GM18870 (cell line): ENCODE data around the gene CDH18.

Source experiments
- ATAC-seq: cut with Tn5 transposase; IDR thresholded peaks from one replicate; pipeline ENCODE4 v1.9.1; 2021; ENCODE audit warnings: moderate library complexity; ENCODE audit not compliant: unreplicated experiment

Gene CDH18

DNA sequence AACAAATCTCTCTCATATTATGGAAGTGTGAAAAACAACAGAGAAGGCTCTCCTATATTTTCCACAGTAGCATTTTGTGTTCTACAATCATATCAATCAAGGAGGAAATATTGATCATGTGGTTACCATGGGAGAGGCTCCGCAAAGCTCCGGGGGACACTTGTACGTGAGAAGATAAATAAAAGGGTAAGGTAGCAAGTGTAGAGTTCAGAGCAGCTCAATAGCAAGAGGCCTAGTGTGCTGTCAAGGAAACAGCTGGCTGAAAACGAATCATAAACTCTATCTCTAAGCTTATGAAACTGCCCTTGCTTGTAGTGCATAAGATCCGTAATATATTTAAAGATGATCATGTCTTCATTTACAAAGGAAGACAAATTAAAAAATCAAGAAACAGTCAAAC is 57.5 kb downstream of the CDH18 start:
- ATAC-seq, result no peak

DNA sequence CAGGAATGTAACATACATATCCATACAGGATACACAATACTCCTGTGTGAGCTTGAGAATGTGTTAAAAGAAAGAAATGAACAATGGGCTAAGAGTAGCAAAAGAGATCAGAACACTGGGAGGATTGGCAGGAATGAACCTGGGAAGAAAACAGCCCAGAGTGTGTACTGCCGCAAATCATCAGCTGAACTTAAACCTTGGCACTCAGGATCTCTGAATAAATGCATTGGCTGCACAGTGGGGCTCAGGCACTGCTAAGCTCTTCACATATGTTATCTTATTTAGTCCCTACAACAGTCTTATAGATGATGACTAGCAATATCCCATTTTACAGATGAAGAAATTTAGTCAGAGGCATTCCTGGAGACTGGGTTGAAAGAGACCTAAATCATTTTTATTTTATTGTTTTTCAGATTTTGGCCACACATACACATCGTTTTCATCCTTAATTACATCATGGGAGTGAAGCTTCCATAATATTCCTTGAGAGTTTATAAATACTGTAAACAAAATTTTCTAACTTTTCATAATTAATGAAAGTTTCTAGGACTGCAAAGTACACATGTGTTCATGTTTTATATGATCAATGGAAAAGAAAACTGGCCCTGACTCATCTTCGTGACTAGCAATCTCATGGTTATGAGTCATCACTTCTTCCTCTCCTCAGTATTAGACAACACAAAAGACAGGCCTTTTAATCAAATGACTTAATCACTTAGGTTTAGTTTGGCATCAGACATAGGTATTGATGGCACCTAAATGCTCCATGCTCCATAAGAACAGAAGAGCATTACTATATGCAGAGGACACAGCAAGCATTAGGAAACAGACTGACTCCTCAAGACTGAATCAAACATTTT is 59.2 kb downstream of the CDH18 start:
- ATAC-seq, result peak; percentile 69

GRCh38 chr5:19927919-19928318 is 60.1 kb downstream of the CDH18 start:
- ATAC-seq, result no peak

DNA sequence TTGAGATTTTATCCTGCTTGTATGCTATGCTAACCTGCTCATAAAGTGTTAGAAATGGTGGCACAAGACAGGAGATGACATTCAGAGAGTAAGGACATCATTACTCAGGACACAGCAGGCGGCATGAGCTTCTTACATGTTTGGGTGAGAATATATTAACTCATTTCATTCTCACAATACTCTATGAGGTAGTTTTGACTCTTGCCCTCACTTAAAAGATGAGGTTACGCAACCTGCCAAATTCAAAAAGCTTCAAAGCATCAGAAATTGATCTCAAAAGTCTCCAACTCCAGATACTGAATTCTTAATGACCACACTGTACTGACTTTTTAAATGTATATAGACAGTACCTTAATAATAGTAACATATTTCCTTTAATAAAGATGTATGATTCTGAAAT is 60.8 kb downstream of the CDH18 start:
- ATAC-seq, result no peak

- ATAC-seq, result no peak
Observed at GRCh38 chr5:19923742-19924141, 64.3 kb downstream of the CDH18 start.

DNA sequence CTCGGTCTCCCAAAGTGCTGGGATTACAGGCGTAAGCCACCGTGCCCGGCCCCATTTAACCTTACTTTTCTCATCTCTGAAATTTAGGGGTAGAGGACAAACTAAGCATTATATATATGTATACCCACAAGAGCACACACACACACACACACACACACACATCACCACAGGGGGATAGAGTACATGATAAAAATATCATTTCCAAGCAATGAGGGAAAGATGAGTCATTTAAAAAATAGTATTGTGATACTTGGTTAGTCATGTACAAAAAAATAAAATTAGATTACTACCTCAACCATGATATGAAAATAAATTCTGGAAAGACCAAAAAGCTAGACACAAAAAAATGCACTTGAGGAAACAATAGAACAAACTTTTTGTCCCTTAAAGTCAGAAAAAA is 67.2 kb downstream of the CDH18 start:
- no peak for ATAC-seq

- ATAC-seq, result no peak
Observed at GRCh38 chr5:19918780-19919179, 69.2 kb downstream of the CDH18 start.

DNA sequence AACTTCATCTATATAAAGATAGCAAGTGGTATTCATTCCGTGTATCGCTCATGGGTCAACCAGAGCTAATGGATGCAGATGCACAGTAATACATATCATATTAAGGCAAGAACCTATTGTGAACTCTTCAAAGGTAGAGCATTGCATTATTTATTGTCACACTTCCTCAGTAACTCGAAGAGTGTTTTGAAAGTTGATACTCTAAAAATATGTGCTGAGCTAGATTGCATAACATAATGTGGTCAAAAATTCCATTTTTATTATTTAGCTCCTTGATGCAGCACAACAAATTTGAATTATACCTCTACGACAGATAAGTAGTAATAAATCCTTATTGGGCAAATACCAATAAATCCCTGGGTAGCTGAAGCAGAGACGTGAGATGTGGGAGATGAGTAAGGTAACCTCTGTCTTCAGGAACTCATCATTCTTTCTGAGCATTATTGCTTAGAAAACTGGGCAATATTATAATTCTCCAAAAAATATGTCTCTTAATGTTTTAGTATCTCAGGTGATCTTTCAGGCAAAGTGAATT is 70.3 kb downstream of the CDH18 start:
- no peak for ATAC-seq

- no peak for ATAC-seq
Observed at GRCh38 chr5:19910136-19910535, 77.9 kb downstream of the CDH18 start.

- ATAC-seq, result no peak
Observed at GRCh38 chr5:19904766-19905165, 83.2 kb downstream of the CDH18 start.

DNA sequence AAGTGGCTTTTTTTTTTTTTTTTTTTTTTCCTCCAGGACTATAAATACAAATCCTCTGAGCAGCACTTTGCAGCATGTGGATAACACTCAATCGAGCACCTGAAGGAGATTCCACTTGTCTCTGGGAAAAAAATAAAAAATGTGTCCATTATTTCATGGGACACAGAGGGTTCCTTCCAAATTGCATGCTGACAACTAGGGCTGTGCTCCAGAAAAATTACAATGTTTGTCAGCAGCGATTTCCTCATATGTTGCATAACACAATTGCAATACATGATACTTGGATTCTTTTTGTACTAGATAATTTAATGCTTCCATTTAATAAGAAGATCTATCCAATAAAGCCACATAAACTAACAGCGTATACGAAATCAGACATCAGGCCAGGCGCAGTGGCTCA is 84.4 kb downstream of the CDH18 start:
- ATAC-seq, result no peak

GRCh38 chr5:19902316-19902934 is 85.6 kb downstream of the CDH18 start:
- no peak for ATAC-seq

DNA sequence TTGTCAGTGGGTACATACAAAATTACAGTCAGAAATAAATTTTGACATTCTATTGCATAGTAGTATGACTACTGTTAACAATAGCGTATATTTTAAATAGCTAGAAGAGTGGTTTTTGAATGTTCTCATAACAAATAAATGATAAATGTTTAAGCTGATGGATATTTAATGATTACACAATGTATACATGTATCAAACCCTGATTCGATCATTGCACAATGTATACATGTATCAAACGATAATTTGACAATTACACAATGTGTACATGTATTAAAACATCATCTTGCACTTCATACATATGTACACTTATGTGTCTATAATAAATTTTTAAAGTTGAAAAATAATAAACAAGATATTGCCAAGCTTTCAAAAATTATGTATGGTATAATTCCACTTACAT is 87.7 kb downstream of the CDH18 start:
- ATAC-seq, result no peak

DNA sequence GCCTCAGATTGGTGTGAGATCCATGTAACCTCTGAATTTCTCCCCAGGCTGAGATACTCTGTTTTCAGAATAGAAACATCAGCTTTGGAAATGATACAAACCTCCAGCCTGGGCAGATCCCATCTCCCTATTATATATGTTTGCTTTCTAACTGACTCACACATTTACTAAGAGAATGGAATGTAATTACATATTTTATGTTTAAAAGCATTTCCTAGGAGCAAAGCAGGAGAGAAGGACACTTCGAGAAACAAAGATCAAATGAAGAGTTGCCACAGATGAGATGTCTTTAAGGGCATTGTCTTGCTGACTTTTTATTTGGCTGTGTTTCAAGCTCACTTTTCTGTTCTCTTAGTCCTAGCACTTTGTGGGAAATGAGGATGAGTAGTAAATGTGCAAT is 96.3 kb downstream of the CDH18 start:
- ATAC-seq, result no peak

GRCh38 chr5:19886123-19886917 is 101.7 kb downstream of the CDH18 start:
- ATAC-seq, result no peak

GRCh38 chr5:19885040-19885824 is 102.8 kb downstream of the CDH18 start:
- no peak for ATAC-seq

DNA sequence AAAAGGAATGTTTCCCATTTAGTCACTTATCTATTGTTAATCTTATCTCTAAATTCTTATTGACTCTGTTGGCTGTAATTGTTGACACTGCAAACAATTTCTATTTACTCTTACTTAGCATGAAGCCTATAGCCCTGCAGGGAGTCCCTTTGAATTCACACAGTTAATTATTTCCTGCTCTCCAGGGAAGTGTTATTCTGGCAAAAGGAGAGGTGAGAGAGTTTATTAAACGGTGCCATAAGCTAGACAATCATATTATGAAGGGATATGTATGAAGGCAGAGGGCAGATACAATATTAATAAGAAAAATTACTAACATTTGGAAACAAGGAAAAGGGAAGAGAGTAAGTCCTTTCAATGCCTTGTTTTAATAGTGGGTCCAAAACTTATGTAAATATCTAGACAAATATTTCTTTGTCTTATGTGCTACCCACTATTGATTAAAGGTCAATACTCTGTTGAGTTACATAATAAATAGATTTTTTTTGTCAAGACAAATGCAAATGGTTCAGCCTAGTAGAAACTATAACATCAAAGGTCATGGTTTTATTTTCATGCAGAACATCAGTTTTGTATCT is 107.1 kb downstream of the CDH18 start:
- no peak for ATAC-seq

DNA sequence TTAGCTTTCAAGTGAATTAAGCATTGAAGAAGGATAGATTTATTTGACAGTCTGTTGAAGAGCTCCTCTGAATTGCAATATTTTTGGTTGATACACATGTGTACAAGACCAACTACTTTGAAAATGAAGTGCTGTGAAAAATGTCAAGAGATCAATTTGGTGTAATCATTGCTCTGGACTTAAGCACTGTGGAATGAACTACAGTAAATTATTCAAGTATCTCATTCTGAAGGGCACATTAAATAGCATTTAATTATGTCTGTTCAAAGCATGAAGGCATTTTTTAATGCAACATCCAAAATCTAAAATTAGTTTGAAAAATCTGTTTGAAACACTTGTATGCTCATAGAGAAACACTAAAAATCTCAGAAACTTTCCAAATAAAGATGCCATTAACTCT is 107.5 kb downstream of the CDH18 start:
- no peak for ATAC-seq

DNA sequence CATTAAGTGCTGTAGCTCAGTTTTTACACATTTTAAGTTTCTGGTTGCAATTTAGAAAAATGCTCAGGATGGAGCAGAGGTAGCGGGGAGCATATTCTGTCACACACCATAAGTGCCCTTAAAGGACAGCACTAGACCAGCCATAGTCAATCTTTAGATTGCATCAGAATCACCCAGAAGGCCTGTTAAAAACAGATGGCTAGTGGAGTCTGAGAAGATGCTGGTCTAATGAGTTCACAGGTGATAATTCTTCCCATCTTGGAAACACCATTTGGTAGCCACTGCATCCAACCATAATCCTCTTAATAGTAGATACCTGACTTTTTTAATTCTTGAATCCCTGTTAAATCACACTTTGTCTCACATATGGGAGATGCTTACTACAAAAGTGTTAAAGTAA is 113.2 kb downstream of the CDH18 start:
- ATAC-seq, result no peak

DNA sequence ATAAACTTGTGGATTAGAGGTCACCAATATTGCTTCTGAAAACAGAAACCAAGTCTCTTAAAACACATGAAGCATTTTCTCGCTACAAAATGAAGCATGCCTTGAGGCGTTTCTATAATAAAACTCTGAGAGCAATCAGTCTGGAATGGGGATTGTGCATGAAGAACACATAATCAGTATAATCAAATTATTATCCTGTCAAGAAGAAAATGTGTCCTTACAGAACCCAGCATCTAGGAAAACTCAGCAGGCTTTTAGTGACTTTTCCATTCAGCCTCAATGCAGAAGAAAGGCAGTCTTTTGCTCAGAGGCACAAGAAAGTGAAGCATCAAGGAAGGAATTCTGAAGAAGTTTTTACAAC is 121.9 kb downstream of the CDH18 start:
- no peak for ATAC-seq
